ENCODE results near the gene LBP.

Gene LBP

GRCh38 chr20:38331245-38331644 is 15.0 kb upstream of the LBP start:
- no peak for DNase-seq (ENCODE audit: low read depth)
- no peak overlapping the region for H3K4me3 ChIP-seq (ENCODE audit: low read depth, low read length)
- TF ChIP-seq POLR2A (IDR thresholded peaks at IDR 0.05; ENCODE audit: extremely low read depth, insufficient read length) (no peak), MYC (IDR thresholded peaks at IDR 0.05; ENCODE audit: low read depth, low read length) (no peak), MAX (IDR thresholded peaks at IDR 0.05; ENCODE audit: low read depth, low read length) (no peak), CTCF (IDR thresholded peaks at IDR 0.05; ENCODE audit: low read depth, low read length) (no peak)

DNA sequence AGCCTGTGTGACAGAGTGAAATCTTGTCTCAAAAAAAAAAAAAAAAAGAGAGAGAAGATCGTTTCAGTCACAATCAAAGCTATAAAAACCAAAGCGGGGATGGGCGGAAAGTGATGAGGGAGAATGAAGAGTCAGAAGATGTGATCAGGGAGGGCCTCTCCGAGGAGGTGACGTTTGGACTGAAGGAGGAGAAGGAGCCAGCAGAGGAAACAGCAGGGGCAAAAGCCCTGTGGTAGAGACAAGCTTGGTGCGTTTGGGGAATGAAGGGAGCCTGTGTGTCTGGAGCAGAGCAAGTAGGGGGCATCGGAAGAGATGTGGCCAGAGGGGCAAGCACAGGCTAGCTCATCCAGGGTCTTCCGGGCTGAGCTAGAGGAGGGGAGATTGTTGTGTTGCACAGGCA is 14.5 kb upstream of the LBP start:
- DNase-seq (ENCODE audit: low read depth) = no peak
- no peak overlapping the region for H3K4me3 ChIP-seq (ENCODE audit: low read depth, low read length)
- TF ChIP-seq CTCF (IDR thresholded peaks at IDR 0.05; ENCODE audit: low read depth, low read length) = no peak
- TF ChIP-seq POLR2A (IDR thresholded peaks at IDR 0.05; ENCODE audit: extremely low read depth, insufficient read length) = no peak
- TF ChIP-seq MAX (IDR thresholded peaks at IDR 0.05; ENCODE audit: low read depth, low read length) = no peak
- no peak for TF ChIP-seq MYC (IDR thresholded peaks at IDR 0.05; ENCODE audit: low read depth, low read length)

- TF ChIP-seq CTCF (IDR thresholded peaks at IDR 0.05; ENCODE audit: low read depth, low read length) (no peak), POLR2A (IDR thresholded peaks at IDR 0.05; ENCODE audit: extremely low read depth, insufficient read length) (no peak), MAX (IDR thresholded peaks at IDR 0.05; ENCODE audit: low read depth, low read length) (no peak), MYC (IDR thresholded peaks at IDR 0.05; ENCODE audit: low read depth, low read length) (no peak)
- no peak for DNase-seq (ENCODE audit: low read depth)
These were observed 12.3 kb upstream of the LBP start for GRCh38 chr20:38334016-38334415.

DNA sequence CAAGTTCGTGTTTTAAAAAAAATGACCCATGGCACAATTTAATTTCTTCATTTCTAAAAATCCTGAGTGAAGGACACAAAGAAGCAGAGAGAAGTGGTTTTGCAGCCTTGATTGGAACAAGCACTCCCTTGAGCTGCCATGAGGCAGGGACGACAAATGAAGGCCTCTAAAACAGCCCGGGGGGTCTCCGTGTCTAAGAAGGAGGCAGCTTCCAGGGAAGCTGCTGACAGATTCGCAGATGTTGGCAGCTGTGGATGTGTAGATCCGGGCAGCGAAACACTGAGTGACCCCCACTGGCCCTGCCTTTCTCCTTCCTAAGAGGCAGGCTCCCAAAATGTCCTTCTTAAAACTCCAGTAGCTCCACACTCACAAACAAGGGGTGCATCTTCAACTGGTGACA is 9.6 kb upstream of the LBP start:
- no peak overlapping the region for H3K4me3 ChIP-seq (ENCODE audit: low read depth, low read length)
- DNase-seq (ENCODE audit: low read depth) = no peak
- no peak for TF ChIP-seq CTCF (IDR thresholded peaks at IDR 0.05; ENCODE audit: low read depth, low read length)
- no peak for TF ChIP-seq POLR2A (IDR thresholded peaks at IDR 0.05; ENCODE audit: extremely low read depth, insufficient read length)
- no peak for TF ChIP-seq MAX (IDR thresholded peaks at IDR 0.05; ENCODE audit: low read depth, low read length)

More at GRCh38 chr20:38334016-38334415, 12.3 kb upstream of the LBP start:
- no peak overlapping the region for H3K4me3 ChIP-seq (ENCODE audit: low read depth, low read length)

DNA sequence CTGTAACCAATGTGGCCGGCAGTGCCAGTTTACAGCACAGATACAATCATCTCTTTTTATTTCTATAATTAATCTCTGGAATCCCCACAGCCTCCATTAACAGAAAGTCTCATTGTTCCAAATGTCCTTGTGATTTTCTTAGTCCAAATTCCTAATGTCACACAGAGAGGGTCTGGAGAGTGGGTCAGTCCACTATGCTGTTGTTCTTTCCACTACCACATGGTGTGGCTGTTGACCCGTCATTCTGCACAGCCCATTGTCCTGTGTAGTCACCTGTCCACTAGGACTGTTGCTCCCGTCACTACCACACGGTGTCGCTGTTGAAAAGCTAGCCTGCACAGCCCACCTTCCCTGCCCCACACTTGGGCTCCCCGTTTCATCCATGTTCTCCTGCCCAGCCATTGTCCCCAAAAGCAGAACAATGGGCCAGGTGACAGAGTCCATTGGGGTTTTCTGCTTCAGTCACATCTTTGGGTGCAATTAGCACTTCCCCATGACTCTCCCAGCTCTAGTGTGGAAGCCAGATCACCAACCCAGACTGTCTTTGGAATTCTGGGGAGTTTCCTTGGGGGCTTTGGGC is 8.6 kb upstream of the LBP start:
- DNase-seq (ENCODE audit: low read depth) = peak; percentile 59
- H3K4me3 ChIP-seq (ENCODE audit: low read depth, low read length) = no peak overlapping the region
- TF ChIP-seq MYC (IDR thresholded peaks at IDR 0.05; ENCODE audit: low read depth, low read length) (no peak), MAX (IDR thresholded peaks at IDR 0.05; ENCODE audit: low read depth, low read length) (no peak), CTCF (IDR thresholded peaks at IDR 0.05; ENCODE audit: low read depth, low read length) (peak; percentile 66), POLR2A (IDR thresholded peaks at IDR 0.05; ENCODE audit: extremely low read depth, insufficient read length) (no peak)
